ENCODE results near the gene PTGS1.
"Not testable (repeated sequence)": the region's sequence is repeated elsewhere in the genome, so short reads cannot be mapped to it uniquely, and the experiment has no call there.

The PTGS1 gene

GRCh38 chr9:122370869-122371755 lies at the start of gene PTGS1:
Gene PTGS1 (plus strand): TSS chr9:122371024. CDS start chr9:122371085, 61 bp downstream.
- no peak for DNase-seq

DNA sequence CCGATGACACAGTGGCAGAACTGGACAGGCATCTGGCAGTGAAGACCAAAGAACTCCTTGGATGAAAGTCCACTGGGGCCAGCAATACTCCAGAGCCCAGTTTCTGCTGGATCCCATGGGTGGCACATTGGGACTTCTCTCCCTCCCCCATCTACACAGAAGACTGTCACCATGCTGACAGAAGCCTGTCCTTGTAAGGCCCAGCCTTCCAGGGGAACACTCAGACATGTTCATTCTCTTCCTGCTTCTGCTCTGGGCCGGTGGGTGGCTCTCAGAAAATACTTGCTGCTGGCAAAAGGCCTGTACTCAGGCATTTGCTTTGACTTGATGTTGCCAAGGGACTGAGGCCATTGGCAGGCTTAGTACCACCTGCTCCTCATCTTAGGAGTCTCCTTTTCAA lies 48.3 kb upstream of the PTGS1 start:
- no peak for DNase-seq

- not testable (repeated sequence) for DNase-seq
Measured at GRCh38 chr9:122324665-122325064, 46.2 kb upstream of the PTGS1 start.

DNA sequence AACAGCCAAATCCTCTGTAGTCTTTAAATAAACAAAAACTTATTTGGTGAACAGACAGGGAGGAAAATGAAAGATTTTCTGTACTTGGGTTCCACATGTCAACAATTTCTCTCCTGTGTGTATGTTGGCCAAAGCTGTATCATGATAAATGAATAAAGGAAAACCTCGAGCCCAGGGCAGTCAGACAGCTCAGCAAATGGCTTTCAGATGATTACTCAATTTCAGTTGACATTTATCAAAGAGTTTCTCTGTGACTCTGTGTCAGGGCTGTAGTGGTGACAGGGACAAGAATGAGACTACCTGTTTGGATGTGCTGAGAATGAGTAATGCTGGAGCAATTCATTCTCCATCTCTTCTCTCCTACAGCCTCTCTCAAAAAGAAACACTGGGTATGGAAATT lies 45.7 kb upstream of the PTGS1 start:
- no peak for DNase-seq

GRCh38 chr9:122327175-122327574 lies 43.6 kb upstream of the PTGS1 start:
- DNase-seq = no peak

DNA sequence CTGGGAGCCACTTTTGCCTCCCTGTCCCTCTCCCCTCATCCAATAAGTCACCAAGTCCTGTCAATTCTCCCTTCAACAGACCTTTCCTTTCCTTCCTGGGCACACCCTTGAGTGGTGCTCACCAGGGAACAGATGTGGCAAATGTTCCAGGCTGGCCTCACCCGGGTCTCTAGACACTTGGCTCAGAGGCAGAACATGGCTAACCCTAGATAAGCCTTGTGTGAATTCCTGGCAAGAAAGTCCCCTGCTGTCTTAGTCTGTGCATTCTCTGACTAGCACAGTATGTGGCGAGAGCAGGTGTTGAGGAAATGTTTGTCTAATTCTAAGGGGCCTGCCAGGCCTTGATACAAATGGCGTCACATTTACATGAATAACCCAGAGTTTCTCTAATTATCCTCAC lies 41.2 kb upstream of the PTGS1 start:
- no peak for DNase-seq

DNA sequence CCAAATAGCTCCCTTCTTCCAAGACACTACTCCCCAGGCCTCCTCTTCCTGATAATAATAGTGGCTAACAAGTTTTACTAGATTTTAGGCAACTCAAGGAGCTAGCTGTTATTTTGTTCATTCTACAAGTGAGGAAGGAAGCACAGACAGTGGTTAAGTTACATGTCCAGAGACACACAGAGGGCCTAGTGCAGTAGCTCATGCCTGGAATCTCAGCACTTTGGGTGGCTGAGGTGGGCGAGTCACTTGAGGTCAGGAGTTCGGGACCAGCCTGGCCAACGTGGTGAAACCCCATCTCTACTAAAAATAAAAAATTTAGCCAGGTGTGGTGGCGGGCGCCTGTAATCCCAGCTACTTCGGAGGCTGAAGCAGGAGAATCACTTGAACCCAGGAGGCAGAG lies 40.4 kb upstream of the PTGS1 start:
- DNase-seq = not testable (repeated sequence)

- no peak for DNase-seq
Measured at GRCh38 chr9:122331523-122331927, 39.3 kb upstream of the PTGS1 start.

GRCh38 chr9:122332083-122332482 lies 38.7 kb upstream of the PTGS1 start:
- no peak for DNase-seq

DNA sequence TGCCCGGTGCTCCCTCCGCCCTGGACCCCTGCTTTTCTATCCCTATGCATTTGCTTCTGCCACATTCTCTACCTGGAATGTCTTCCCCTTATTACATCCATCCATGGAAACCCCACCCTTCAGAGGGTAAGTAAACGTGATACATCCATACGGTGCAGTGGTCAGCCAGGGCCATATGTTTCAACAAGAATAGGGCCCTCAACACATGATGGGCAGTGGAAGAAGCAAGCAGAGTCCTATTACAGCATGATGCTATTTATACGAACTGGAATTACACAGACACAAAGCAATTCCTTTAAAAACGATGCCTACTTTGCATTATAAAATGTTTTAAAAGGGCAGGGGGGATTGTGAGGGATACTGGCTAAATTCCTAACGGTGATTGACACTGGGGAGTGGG lies 38.2 kb upstream of the PTGS1 start:
- DNase-seq = no peak

- DNase-seq = no peak
Measured at GRCh38 chr9:122333169-122333808, 37.5 kb upstream of the PTGS1 start.

- no peak for DNase-seq
Measured at GRCh38 chr9:122334916-122335315, 35.9 kb upstream of the PTGS1 start.

- DNase-seq = no peak
Measured at GRCh38 chr9:122336189-122336588, 34.6 kb upstream of the PTGS1 start.

DNA sequence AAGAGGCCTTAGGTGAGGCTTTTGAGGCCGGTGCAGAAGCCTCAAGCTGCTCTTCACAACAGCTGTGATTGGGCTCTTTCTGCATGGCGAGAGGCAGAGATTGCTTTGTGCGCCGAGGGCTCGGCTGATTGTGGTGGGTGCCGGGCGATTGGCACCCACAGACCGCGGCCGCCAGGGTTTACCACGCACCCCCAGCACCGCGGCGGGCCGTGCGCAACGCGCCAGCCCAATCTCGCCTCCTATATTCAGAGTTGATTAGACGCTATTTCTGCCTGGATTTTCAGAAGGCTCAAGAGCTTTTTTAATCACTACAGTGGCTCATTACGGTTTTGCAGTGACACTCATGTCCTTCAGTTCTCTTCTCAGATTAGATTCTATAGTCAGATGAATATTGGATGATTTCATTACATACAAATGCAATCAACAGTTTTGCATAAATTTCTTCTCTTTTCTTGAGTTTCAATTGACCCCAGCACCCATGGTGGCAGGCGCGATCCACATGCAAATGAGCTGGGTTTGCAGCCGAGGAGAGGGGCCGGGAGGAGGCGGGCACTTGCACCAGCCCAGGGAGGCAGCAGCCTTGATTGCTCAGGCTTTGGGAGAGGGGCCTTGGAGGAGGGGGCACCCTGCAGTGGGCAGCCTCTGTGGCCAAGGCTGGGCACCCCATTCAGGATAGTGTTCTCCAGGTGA lies 33.8 kb upstream of the PTGS1 start:
- no peak for DNase-seq

DNA sequence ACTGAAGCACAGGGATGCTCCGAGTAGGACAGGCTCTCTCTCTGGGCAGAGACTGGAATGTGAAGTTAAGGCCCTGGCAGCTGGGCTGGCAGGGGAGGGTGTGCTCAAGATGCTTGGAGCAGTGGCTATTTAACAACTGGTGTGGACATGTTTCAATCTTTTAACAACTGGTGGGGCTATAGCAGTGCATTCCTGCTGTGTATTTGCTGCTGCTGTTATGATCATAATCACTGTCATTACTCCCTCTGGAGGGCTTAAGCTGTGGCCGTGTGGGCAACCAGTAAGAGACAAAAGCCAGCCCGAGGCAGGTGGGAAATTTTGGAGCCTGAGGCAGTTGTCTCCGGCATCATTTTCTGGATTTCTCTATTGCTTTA lies 33.3 kb upstream of the PTGS1 start:
- DNase-seq = no peak

DNA sequence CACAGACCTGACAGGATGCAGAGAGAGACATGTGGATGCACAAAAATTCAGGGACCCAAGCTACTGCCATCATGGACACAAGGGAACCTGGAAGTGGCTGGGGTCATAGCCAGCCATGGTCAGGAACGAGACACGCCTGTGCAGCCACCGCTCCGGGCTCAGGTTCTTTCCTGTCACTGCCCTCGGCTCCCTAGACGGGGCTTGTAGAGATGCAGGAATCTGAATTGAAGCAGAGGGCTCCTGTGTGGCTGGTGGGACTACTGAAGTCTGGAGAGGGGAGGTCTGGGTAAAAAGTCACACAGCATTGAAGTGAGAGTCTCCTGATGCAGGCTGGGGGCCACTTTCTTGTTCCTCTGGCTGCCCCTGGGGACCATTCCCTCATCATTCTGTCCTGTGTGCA lies 32.3 kb upstream of the PTGS1 start:
- DNase-seq = no peak

- DNase-seq = no peak
Measured at GRCh38 chr9:122338994-122339393, 31.8 kb upstream of the PTGS1 start.

DNA sequence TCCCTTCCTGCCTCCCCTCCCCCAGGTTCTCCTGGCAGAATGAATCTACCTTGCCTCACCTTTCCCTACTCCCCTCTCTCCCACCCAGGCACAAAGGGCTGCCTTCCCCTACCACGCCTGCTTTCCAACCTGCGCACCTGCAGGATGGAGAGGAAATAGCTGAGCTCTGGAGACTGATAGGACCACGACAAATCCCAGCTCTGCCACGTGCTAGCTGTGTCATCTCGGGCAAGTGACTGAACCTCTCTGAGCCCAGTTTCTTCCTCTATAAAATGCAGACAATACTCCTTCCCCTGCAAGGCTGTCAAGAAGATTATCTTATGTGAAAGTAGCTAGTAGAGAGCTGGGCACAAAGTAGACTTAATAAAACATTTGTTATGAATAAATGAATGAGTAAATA lies 31.2 kb upstream of the PTGS1 start:
- no peak for DNase-seq

GRCh38 chr9:122340161-122340560 lies 30.7 kb upstream of the PTGS1 start:
- no peak for DNase-seq

DNA sequence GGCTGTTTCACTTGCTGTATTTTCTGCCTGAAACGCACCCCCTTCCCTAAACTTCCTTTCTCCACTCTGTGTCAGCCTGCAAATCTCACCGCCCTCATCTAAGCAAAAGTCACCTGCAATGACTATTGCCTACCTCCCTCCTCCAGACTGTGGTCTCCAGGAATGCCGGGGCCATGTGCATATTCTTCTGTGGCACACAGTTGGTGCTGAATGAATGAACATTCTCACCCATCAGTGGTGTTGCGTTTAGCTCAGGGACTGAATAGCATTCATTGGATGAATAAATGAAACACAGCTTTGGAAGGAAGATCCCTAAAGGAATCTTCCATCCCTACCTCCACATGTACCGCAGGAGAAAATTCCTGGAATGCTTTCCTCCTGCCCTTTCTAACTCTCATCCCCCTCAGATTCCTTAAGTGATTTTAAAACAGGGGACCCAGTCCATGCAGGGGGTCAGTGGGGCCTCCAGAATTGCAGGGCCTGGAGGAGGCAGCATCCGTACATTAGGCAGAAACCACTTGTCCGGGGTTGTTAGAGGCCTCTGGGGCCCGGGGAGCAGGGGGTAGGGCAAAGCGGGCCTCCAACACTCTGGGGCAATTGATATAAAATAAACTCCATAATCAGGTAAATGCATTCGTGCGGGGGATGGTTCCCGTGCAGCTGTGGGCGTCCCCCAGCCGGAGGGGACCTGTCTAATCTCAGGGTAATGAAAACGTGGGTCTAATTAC lies 28.3 kb upstream of the PTGS1 start:
- DNase-seq = no peak

- DNase-seq = no peak
Measured at GRCh38 chr9:122346478-122347347, 24.1 kb upstream of the PTGS1 start.
